Fibroblast of villous mesenchyme (primary cell): ENCODE data around the gene SLC39A10. TPM values are rescaled to one million over a fixed set of nuclear protein-coding genes. Genes with fewer than 3 reads are reported as not detected.

Experiments
- DNase-seq: peaks from one replicate; pipeline ENCODE4 v3.0.0-alpha.2; 2010; ENCODE audit warnings: low read depth
- H3K4me3 ChIP-seq: 2 replicates; pipeline ENCODE4 v1.5.1; 2011; ENCODE audit warnings: low read depth, mild to moderate bottlenecking, low read length
- total RNA-seq: library from RNA; depleted of rRNA; stranded (reverse); fragments of >200 nt; gene quantifications from 2 replicates; pipeline ENCODE4 v1.2.3, GENCODE V29; 2012
- TF ChIP-seq, protein P1 (sequence below): IDR thresholded peaks from 2 replicates; pipeline ENCODE4 v1.5.1; 2012; ENCODE audit warnings: low read depth, mild to moderate bottlenecking, low read length; ENCODE audit not compliant: insufficient read depth

The SLC39A10 gene
- total RNA-seq, 1 donor: 73.8 TPM

DNA sequence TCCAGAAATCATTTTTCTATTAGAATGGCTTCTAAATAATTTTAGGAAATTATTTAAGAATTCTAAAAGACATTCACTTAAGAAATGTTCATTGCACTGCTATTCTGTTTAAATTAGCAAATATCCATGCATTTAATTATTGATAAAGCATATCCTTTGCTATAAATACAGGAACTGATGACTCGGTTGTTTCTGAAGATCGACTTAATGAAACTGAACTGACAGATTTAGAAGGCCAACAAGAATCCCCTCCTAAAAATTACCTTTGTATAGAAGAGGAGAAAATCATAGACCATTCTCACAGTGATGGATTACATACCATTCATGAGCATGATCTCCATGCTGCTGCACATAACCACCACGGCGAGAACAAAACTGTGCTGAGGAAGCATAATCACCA lies 59.4 kb downstream of the SLC39A10 start:
- H3K4me3 ChIP-seq: no peak overlapping the region
- DNase-seq: no peak
- TF ChIP-seq, protein P1, sequence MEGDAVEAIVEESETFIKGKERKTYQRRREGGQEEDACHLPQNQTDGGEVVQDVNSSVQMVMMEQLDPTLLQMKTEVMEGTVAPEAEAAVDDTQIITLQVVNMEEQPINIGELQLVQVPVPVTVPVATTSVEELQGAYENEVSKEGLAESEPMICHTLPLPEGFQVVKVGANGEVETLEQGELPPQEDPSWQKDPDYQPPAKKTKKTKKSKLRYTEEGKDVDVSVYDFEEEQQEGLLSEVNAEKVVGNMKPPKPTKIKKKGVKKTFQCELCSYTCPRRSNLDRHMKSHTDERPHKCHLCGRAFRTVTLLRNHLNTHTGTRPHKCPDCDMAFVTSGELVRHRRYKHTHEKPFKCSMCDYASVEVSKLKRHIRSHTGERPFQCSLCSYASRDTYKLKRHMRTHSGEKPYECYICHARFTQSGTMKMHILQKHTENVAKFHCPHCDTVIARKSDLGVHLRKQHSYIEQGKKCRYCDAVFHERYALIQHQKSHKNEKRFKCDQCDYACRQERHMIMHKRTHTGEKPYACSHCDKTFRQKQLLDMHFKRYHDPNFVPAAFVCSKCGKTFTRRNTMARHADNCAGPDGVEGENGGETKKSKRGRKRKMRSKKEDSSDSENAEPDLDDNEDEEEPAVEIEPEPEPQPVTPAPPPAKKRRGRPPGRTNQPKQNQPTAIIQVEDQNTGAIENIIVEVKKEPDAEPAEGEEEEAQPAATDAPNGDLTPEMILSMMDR: no peak

DNA sequence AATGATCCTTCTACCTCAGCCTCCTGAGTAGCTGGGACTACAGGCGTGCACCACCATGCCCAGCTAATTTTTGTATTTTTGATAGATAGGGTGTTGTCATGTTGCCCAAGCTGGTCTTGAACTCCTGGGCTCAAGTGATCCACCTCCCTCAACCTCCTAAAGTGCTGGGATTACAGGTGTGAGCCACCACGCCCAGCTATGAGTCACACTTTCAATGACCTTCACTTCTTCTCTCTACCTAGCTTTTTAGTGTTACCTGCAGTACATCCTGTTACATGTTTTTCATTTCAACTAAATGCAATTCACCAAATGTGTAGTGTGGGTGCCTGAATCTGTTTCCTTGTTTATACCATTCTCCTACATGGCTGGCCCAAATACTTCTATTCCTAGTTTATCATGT lies 64.0 kb downstream of the SLC39A10 start:
- DNase-seq: no peak
- TF ChIP-seq, protein P1: no peak

DNA sequence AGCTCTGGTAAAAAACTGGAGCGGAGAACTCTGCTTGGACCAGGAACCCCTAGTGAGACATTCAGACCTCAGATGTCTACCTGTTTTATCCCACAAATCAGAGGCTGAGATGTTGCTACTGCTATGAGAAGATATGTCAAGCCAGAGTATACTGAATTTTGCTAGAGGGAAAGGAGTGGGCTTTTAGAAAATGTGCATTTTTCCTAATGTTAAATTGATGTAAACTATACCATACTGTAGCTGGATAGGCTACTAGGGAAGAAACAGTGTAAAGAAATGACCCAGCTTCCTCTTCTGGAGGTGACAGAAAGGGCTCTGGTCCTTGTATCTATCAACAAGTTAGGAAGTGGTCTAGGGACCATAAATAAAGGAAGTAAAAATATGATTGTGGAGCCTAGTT lies 65.0 kb downstream of the SLC39A10 start:
- TF ChIP-seq, protein P1: no peak
- no peak overlapping the region for H3K4me3 ChIP-seq
- DNase-seq: no peak

More for the DNA sequence above, 64.0 kb downstream of the SLC39A10 start:
- no peak overlapping the region for H3K4me3 ChIP-seq

DNA sequence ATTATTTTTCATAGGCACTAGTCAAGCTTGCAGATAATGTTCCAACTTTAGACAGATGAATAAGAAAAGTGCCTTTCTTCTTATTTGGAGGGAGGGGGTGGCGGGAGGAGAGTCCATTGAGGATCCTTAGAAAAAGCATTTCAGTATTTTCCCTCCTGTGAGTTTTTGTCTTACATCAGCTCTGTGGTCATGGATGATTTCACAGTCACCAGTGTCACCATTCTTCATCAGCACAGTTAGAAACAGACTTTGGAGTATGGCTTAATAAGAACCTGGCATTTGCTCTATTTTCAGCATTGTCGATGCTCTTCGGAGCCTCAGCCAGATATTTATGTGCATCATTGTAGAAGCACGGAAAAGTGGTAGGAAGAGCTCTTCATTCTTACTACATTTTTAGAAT lies 70.1 kb downstream of the SLC39A10 start:
- DNase-seq: no peak
- H3K4me3 ChIP-seq: no peak overlapping the region
- TF ChIP-seq, protein P1: no peak

DNA sequence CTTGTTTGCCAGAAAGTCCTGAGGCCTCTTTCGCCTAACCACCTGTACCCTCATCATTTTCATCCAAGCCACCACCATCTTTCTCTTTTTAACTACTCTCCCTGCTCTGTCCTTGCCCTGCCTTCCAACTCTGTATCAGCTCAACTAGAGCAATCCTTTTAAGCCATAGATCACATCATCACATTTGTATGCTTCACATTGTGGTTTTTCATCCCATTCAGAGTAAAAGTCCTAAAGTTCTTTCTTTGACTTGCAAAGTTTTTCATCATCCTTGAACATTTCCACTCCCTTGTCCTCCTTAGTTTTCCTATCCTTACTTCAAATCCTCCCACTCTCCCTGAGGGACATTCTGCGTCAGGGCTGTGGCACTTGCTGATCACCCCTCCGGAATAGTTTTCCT lies 73.9 kb downstream of the SLC39A10 start:
- peak; percentile 30 for DNase-seq
- TF ChIP-seq, protein P1: no peak
- H3K4me3 ChIP-seq: no peak overlapping the region

DNA sequence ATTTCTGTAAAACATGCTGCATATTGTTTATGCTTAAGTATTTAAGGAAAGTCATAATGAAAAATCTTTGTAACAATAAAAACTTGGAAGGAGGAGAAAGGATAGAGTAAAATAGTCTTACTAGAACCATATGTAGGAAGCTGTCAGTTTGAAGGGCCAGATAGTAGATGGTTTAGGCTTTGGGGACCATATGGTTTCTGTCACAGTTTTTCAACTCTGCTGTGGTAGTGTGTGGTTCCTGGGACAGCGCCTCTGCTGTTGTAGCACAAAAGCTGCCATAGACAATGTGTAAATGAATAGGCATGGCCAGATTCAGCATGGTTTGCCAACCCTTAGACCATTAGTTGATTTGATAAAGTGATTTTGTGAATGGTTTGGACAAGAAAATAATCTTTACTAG lies 75.5 kb downstream of the SLC39A10 start:
- TF ChIP-seq, protein P1: no peak
- H3K4me3 ChIP-seq: no peak overlapping the region
- peak; percentile 28 for DNase-seq

DNA sequence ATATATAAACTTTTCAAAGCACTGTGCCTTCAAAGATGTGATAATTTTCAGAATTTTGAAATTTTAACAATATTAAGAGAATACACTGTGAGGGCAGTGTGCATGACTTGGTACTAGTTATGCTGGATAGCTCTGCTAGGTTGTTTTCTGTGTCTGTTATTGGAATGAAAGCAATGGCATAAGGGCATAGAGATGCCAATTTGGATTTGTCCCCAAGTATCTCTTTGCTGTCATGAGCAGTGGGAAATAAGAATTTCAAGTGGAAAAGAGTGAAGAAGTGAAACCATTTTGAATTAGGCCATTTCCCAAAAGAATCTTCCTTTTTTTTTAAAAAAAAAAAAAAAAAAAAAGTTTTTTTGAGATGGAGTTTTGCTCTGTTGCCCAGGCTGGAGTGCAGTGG lies 76.8 kb downstream of the SLC39A10 start:
- no peak for DNase-seq
- TF ChIP-seq, protein P1: no peak
- no peak overlapping the region for H3K4me3 ChIP-seq
